HCT116 (cell line): ENCODE data around the gene CDC45. TPM values are rescaled to one million over a fixed set of nuclear protein-coding genes. Genes with fewer than 3 reads are reported as not detected.

ENCODE experiments used
- ATAC-seq: fragments of 200-7000 bp; cut with Tn5 transposase; 2 replicates; pipeline ENCODE4 v1.9.1; 2020; ENCODE audit warnings: mild to moderate bottlenecking, moderate library complexity
- BruUV-seq: library from RNA; stranded (reverse); fragments of 400-500 nt; replicated peaks from 2 replicates; lab custom pipeline; 2021; lab: Mats Ljungman, UMichigan
- CTCF ChIA-PET: fragments of 300-600 bp; sonication (Branson Sonifier 250); formaldehyde crosslinking; loops from one replicate; lab custom pipeline; 2021; ENCODE audit warnings: antibody characterized with exemption; lab: Charles Lee
- POLR2A ChIA-PET: fragments of 300-600, 350-600 bp; sonication (Branson Sonifier 250); formaldehyde crosslinking; loops from one replicate; lab custom pipeline; 2021; ENCODE audit warnings: antibody characterized with exemption; lab: Charles Lee
- RAD21 ChIA-PET, 2 experiments: fragments of 300-600 bp; sonication (Branson Sonifier 250); formaldehyde crosslinking; loops; one replicate each; lab custom pipeline; 2023; ENCODE audit warnings: low total read pairs in 2 of 2; ENCODE audit not compliant: uncharacterized antibody in 2 of 2, unreplicated experiment in 2 of 2, low non-redundant PET in 1 of 2; lab: Charles Lee
- DNase-seq: peaks from one replicate; pipeline ENCODE4 v3.0.0-alpha.2; 2010; ENCODE audit warnings: low read depth, low spot score
- H2AFZ ChIP-seq: fragments of 200-600 bp; shearing (Covaris generic), sonication (generic); 2 replicates; pipeline ENCODE4 v1.6.1; 2017; ENCODE audit warnings: low read depth, mixed run types, mixed read lengths, antibody characterized with exemption, low read length; ENCODE audit not compliant: poor library complexity, severe bottlenecking
- H3K27ac ChIP-seq: 2 replicates; pipeline ENCODE4 v1.5.1; 2012; ENCODE audit warnings: low read depth, low read length
- H3K27me3 ChIP-seq: fragments of 200-600 bp; sonication (generic); 2 replicates; pipeline ENCODE4 v1.6.1; 2016; ENCODE audit warnings: mixed run types, low read length, mixed read lengths; ENCODE audit not compliant: insufficient read depth
- H3K36me3 ChIP-seq, 2 experiments: fragments of 200-500 bp in 1 of 2; fragments of 200-600 bp in 1 of 2; sonication (Bioruptor generic) in 1 of 2; sonication (generic) in 1 of 2; 2 replicates each; pipeline versions ENCODE4 v1.5.1 to v1.6.1; 2014 to 2016; ENCODE audit warnings: low read length in 2 of 2, inconsistent platforms in 1 of 2, mixed read lengths in 1 of 2, mixed run types in 1 of 2; ENCODE audit not compliant: insufficient read depth in 2 of 2, control insufficient read depth in 1 of 2
- H3K4me1 ChIP-seq, 2 experiments: fragments of 200-600 bp in 1 of 2; sonication (generic) in 1 of 2; 2 replicates each; pipeline versions ENCODE4 v1.5.1 to v1.6.1; 2012 to 2017; ENCODE audit warnings: low read length in 2 of 2, inconsistent platforms in 1 of 2, mild to moderate bottlenecking in 1 of 2, mixed read lengths in 1 of 2, mixed run types in 1 of 2, moderate library complexity in 1 of 2; ENCODE audit not compliant: insufficient read depth in 2 of 2, control insufficient read depth in 1 of 2
- H3K4me2 ChIP-seq: fragments of 200-600 bp; sonication (generic); 2 replicates; pipeline ENCODE4 v1.6.1; 2017; ENCODE audit warnings: mixed run types, low read length, mixed read lengths
- H3K4me3 ChIP-seq, 2 experiments: fragments of 200-600 bp in 1 of 2; sonication (generic) in 1 of 2; replicated peaks in 1 of 2; 2 replicates each; pipeline ENCODE4 v1.5.1; 2011 to 2016; ENCODE audit warnings: low read length in 2 of 2, control low read depth in 1 of 2, low read depth in 1 of 2, mild to moderate bottlenecking in 1 of 2, mixed read lengths in 1 of 2, mixed run types in 1 of 2
- H3K79me2 ChIP-seq: fragments of 200-600 bp; sonication (generic); 2 replicates; pipeline ENCODE4 v1.6.1; 2017; ENCODE audit warnings: mild to moderate bottlenecking, mixed run types, low read length, moderate library complexity, mixed read lengths; ENCODE audit not compliant: insufficient read depth
- H3K9ac ChIP-seq: fragments of 200-600 bp; sonication (generic); 2 replicates; pipeline ENCODE4 v1.6.1; 2016; ENCODE audit warnings: low read length, mixed read lengths
- H3K9me2 ChIP-seq: fragments of 200-600 bp; sonication (generic), shearing (Covaris generic); 2 replicates; pipeline ENCODE4 v1.6.1; 2017; ENCODE audit warnings: mixed run types, mild to moderate bottlenecking, moderate library complexity; ENCODE audit not compliant: insufficient read depth
- H3K9me3 ChIP-seq, 2 experiments: fragments of 200-500 bp in 1 of 2; fragments of 200-600 bp in 1 of 2; sonication (Bioruptor generic) in 1 of 2; sonication (generic) in 1 of 2; 2 replicates each; pipeline ENCODE4 v1.6.1; 2014 to 2017; ENCODE audit warnings: low read length in 2 of 2, mixed read lengths in 2 of 2, inconsistent platforms in 1 of 2, low read depth in 1 of 2, mild to moderate bottlenecking in 1 of 2, mixed run types in 1 of 2, moderate library complexity in 1 of 2; ENCODE audit not compliant: control insufficient read depth in 1 of 2, insufficient read depth in 1 of 2
- H4K20me1 ChIP-seq: fragments of 200-600 bp; sonication (generic), shearing (Covaris generic); 2 replicates; pipeline ENCODE4 v1.6.1; 2017; ENCODE audit warnings: mixed run types, mild to moderate bottlenecking, moderate library complexity; ENCODE audit not compliant: insufficient read depth
- EZH2 ChIP-seq: fragments of 200-600 bp; sonication (generic); IDR thresholded peaks from 2 replicates; pipeline ENCODE4 v1.6.1; 2017; ENCODE audit warnings: antibody characterized with exemption, mixed run types
- POLR2AphosphoS5 ChIP-seq: IDR thresholded peaks from 2 replicates; pipeline ENCODE4 v1.6.1; 2011; ENCODE audit warnings: mild to moderate bottlenecking, low read depth, low read length, moderate library complexity
- RAD21 ChIP-seq: IDR thresholded peaks from 2 replicates; pipeline ENCODE4 v1.6.1; 2012; ENCODE audit warnings: low read depth, mild to moderate bottlenecking
- SP1 ChIP-seq: IDR thresholded peaks from 2 replicates; pipeline ENCODE4 v1.6.1; 2012; ENCODE audit warnings: low read depth
- TCF7L2 ChIP-seq: IDR thresholded peaks from 2 replicates; pipeline ENCODE4 v1.7.0; 2011; ENCODE audit warnings: borderline replicate concordance, inconsistent platforms; ENCODE audit not compliant: insufficient read depth, insufficient read length; ENCODE audit errors: extremely low read depth
- YY1 ChIP-seq: IDR thresholded peaks from 2 replicates; pipeline ENCODE4 v1.6.1; 2011; ENCODE audit warnings: low read length, low read depth, moderate library complexity, mild to moderate bottlenecking; ENCODE audit not compliant: insufficient replicate concordance; ENCODE audit errors: extremely low read depth
- ZBTB33 ChIP-seq: IDR thresholded peaks from 2 replicates; pipeline ENCODE4 v1.6.1; 2011; ENCODE audit warnings: mild to moderate bottlenecking, low read length, moderate library complexity; ENCODE audit not compliant: insufficient replicate concordance; ENCODE audit errors: extremely low read depth
- ZNF274 ChIP-seq: fragments of 200-500 bp; sonication (Bioruptor generic); IDR thresholded peaks from 2 replicates; pipeline ENCODE4 v1.6.1; 2014; ENCODE audit warnings: mild to moderate bottlenecking, low read depth, low read length, inconsistent platforms
- intact Hi-C: fragments of 100-400 bp; cut with micrococcal nuclease; formaldehyde crosslinking; loops from 2 replicates; pipeline ENCODE4 v1.10.0; 2022
- total RNA-seq: library from RNA; stranded (reverse); gene quantifications from one replicate; pipeline ENCODE4 v1.2.1, GENCODE V29; 2021; ENCODE audit not compliant: unreplicated experiment
- TF ChIP-seq, protein P1 (sequence below): IDR thresholded peaks from 2 replicates; pipeline ENCODE4 v1.6.1; 2012; ENCODE audit warnings: low read depth
- TF ChIP-seq, protein P2 (sequence below), 3 experiments: fragments of 200-600 bp in 1 of 3; sonication (generic) in 1 of 3; IDR thresholded peaks in 2 of 3; conservative IDR thresholded peaks in 1 of 3; 2 replicates each; pipeline ENCODE4 v1.5.1; 2012 to 2017; ENCODE audit warnings: low read depth in 2 of 3, low read length in 2 of 3, antibody characterized with exemption in 1 of 3, borderline replicate concordance in 1 of 3, control low read depth in 1 of 3, mild to moderate bottlenecking in 1 of 3, mixed read lengths in 1 of 3, mixed run types in 1 of 3, moderate library complexity in 1 of 3; ENCODE audit not compliant: insufficient read depth in 1 of 3

CDC45 gene
- total RNA-seq, 1 experiment from 2014 or later = 43.4 TPM

DNA sequence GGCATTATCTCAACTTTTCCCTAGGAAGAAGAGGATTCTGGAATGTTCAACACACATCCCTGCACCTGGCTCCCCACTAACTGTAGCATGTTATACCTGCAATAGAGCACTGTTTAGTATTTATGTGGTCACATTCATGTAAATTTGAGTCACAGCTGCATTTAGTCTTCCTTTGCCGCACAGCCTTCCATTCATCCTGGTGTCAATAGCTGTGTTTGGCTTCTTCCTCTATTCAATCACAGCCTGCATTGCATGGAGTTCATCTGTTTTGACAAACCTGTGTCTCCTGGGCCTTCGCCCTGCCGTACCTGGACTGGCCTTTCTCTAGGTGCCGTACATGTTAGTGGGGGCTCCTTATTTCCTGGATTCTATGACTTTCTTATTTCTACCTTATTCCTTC, 28.1 kb upstream of the CDC45 start:
- CTCF ChIA-PET = no interaction called here
- RAD21 ChIA-PET = no interaction called here
- Histone ChIP-seq H3K27me3 (no peaks in the 10 kb centered on the region), H3K4me1 (peaks cover 9 to 11% of the 10 kb centered on the region in 2 experiments), H3K4me3 (no peak overlapping the region), H4K20me1 (no peaks in the 10 kb centered on the region), H3K9me3 (no peaks in the 10 kb centered on the region), H3K79me2 (peaks cover 9% of the 10 kb centered on the region), H3K9me2 (no peaks in the 10 kb centered on the region), H3K9ac (no peak overlapping the region), H3K27ac (no peak overlapping the region), H3K4me2 (no peak overlapping the region), H3K36me3 (peaks cover 35 to 48% of the 10 kb centered on the region in 2 experiments), H2AFZ (no peak overlapping the region)
- POLR2A ChIA-PET = no interaction called here
- DNase-seq (no peak), ATAC-seq (no peak)
- intact Hi-C loops = no loop called here
- BruUV-seq = no TSS peak
- no peak for TF ChIP-seq ZNF274
- no peak for TF ChIP-seq ZBTB33
- no peak for TF ChIP-seq RAD21
- no peak for TF ChIP-seq POLR2AphosphoS5
- no peak for TF ChIP-seq SP1
- TF ChIP-seq EZH2 = no peak
- no peak for TF ChIP-seq YY1
- TF ChIP-seq TCF7L2 = no peak
- TF ChIP-seq, protein P1, sequence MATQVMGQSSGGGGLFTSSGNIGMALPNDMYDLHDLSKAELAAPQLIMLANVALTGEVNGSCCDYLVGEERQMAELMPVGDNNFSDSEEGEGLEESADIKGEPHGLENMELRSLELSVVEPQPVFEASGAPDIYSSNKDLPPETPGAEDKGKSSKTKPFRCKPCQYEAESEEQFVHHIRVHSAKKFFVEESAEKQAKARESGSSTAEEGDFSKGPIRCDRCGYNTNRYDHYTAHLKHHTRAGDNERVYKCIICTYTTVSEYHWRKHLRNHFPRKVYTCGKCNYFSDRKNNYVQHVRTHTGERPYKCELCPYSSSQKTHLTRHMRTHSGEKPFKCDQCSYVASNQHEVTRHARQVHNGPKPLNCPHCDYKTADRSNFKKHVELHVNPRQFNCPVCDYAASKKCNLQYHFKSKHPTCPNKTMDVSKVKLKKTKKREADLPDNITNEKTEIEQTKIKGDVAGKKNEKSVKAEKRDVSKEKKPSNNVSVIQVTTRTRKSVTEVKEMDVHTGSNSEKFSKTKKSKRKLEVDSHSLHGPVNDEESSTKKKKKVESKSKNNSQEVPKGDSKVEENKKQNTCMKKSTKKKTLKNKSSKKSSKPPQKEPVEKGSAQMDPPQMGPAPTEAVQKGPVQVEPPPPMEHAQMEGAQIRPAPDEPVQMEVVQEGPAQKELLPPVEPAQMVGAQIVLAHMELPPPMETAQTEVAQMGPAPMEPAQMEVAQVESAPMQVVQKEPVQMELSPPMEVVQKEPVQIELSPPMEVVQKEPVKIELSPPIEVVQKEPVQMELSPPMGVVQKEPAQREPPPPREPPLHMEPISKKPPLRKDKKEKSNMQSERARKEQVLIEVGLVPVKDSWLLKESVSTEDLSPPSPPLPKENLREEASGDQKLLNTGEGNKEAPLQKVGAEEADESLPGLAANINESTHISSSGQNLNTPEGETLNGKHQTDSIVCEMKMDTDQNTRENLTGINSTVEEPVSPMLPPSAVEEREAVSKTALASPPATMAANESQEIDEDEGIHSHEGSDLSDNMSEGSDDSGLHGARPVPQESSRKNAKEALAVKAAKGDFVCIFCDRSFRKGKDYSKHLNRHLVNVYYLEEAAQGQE = no peak
- TF ChIP-seq, protein P2, sequence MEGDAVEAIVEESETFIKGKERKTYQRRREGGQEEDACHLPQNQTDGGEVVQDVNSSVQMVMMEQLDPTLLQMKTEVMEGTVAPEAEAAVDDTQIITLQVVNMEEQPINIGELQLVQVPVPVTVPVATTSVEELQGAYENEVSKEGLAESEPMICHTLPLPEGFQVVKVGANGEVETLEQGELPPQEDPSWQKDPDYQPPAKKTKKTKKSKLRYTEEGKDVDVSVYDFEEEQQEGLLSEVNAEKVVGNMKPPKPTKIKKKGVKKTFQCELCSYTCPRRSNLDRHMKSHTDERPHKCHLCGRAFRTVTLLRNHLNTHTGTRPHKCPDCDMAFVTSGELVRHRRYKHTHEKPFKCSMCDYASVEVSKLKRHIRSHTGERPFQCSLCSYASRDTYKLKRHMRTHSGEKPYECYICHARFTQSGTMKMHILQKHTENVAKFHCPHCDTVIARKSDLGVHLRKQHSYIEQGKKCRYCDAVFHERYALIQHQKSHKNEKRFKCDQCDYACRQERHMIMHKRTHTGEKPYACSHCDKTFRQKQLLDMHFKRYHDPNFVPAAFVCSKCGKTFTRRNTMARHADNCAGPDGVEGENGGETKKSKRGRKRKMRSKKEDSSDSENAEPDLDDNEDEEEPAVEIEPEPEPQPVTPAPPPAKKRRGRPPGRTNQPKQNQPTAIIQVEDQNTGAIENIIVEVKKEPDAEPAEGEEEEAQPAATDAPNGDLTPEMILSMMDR (IDR thresholded peaks at IDR 0.05 in 2 of 3, conservative IDR thresholded peaks at IDR 0.05 in 1 of 3; ENCODE audit: borderline replicate concordance in 1 of 3, insufficient read depth in 1 of 3, low read depth in 2 of 3, low read length in 2 of 3) = no peak
